IMR-90 (cell line): ENCODE measurements around the gene GJD2. TPM values are rescaled to one million over a fixed set of nuclear protein-coding genes. Genes with fewer than 3 reads are reported as not detected.

Experiments used
- ATAC-seq: fragments of 200-7000 bp; cut with Tn5 transposase; 2 replicates; pipeline ENCODE4 v1.9.1; 2020; ENCODE audit warnings: low read depth, mild to moderate bottlenecking, moderate library complexity
- BruUV-seq: library from RNA; stranded (reverse); fragments of 400-500 nt; replicated peaks from 2 replicates; lab custom pipeline; 2021; lab: Mats Ljungman, UMichigan
- CTCF ChIA-PET: fragments of 300-600 bp; formaldehyde crosslinking; extraction: SDS; loops from one replicate; lab custom pipeline; 2021; ENCODE audit warnings: antibody characterized with exemption; lab: Yijun Ruan, JAX
- POLR2A ChIA-PET: fragments of 300-600 bp; sonication (Branson Sonifier 250); formaldehyde crosslinking; loops from one replicate; lab custom pipeline; 2022; ENCODE audit warnings: antibody characterized with exemption; ENCODE audit not compliant: unreplicated experiment; lab: Charles Lee
- DNase-seq: peaks from one replicate; pipeline ENCODE4 v3.0.0; 2013
- H2AFZ ChIP-seq: replicated peaks from 2 replicates; pipeline ENCODE3; 2013; ENCODE audit warnings: low read length, mild to moderate bottlenecking; ENCODE audit not compliant: poor library complexity
- H2AK5ac ChIP-seq: 2 replicates; pipeline ENCODE4 v1.6.1; 2013; ENCODE audit warnings: low read depth, low read length, inconsistent platforms
- H2AK9ac ChIP-seq: replicated peaks from 2 replicates; pipeline ENCODE3; 2013; ENCODE audit warnings: mild to moderate bottlenecking, low read depth, low read length, moderate library complexity; ENCODE audit not compliant: poor library complexity
- H2BK120ac ChIP-seq: 2 replicates; pipeline ENCODE4 v1.6.1; 2013; ENCODE audit warnings: low read depth, low read length, inconsistent platforms
- H2BK15ac ChIP-seq: 3 replicates; pipeline ENCODE4 v1.6.1; 2013; ENCODE audit warnings: low read depth, low read length, inconsistent platforms
- H2BK20ac ChIP-seq: 2 replicates; pipeline ENCODE4 v1.6.1; 2013; ENCODE audit warnings: low read depth, mild to moderate bottlenecking, inconsistent platforms, low read length, moderate library complexity
- H2BK5ac ChIP-seq: 2 replicates; pipeline ENCODE4 v1.6.1; 2013; ENCODE audit warnings: mild to moderate bottlenecking, low read depth, low read length, inconsistent platforms; ENCODE audit not compliant: poor library complexity, severe bottlenecking
- H3K14ac ChIP-seq: replicated peaks from 2 replicates; pipeline ENCODE4 v1.6.1; 2013; ENCODE audit warnings: low read depth, low read length, inconsistent platforms
- H3K18ac ChIP-seq: 2 replicates; pipeline ENCODE4 v1.6.1; 2013; ENCODE audit warnings: low read depth, low read length, control low read depth
- H3K23ac ChIP-seq: 2 replicates; pipeline ENCODE4 v1.6.1; 2013; ENCODE audit warnings: low read depth, low read length, inconsistent platforms
- H3K27ac ChIP-seq: 2 replicates; pipeline ENCODE4 v1.5.1; 2013; ENCODE audit warnings: mild to moderate bottlenecking, control low read depth, low read length; ENCODE audit not compliant: insufficient read depth
- H3K27me3 ChIP-seq: 2 replicates; pipeline ENCODE4 v1.6.1; 2013; ENCODE audit warnings: low read length; ENCODE audit not compliant: control insufficient read depth, insufficient read depth
- H3K36me3 ChIP-seq: 2 replicates; pipeline ENCODE4 v1.6.1; 2013; ENCODE audit warnings: low read length, mixed read lengths; ENCODE audit not compliant: control insufficient read depth, insufficient read depth
- H3K4ac ChIP-seq: 2 replicates; pipeline ENCODE4 v1.6.1; 2013; ENCODE audit warnings: low read depth, low read length, inconsistent platforms
- H3K4me1 ChIP-seq: 2 replicates; pipeline ENCODE4 v1.6.1; 2013; ENCODE audit warnings: low read length, mixed read lengths; ENCODE audit not compliant: control insufficient read depth, insufficient read depth
- H3K4me2 ChIP-seq: 2 replicates; pipeline ENCODE4 v1.6.1; 2013; ENCODE audit warnings: low read depth, mild to moderate bottlenecking, control low read depth, low read length, moderate library complexity
- H3K4me3 ChIP-seq: 2 replicates; pipeline ENCODE4 v1.5.1; 2013; ENCODE audit warnings: low read depth, mild to moderate bottlenecking, control low read depth, low read length, moderate library complexity; ENCODE audit not compliant: insufficient read depth
- H3K56ac ChIP-seq: 2 replicates; pipeline ENCODE4 v1.6.1; 2013; ENCODE audit warnings: low read length, inconsistent platforms; ENCODE audit not compliant: insufficient read depth; ENCODE audit errors: extremely low read depth
- H3K79me1 ChIP-seq, 2 experiments: 2 replicates each; pipeline ENCODE4 v1.6.1; 2013; ENCODE audit warnings: low read length in 2 of 2, inconsistent platforms in 1 of 2, low read depth in 1 of 2
- H3K9ac ChIP-seq: 2 replicates; pipeline ENCODE4 v1.6.1; 2013; ENCODE audit warnings: low read depth, low read length, control low read depth
- H3K9me1 ChIP-seq: 2 replicates; pipeline ENCODE4 v1.6.1; 2013; ENCODE audit warnings: low read length, inconsistent platforms; ENCODE audit not compliant: insufficient read depth
- H3K9me3 ChIP-seq: 2 replicates; pipeline ENCODE4 v1.6.1; 2013; ENCODE audit warnings: low read length; ENCODE audit not compliant: control insufficient read depth, insufficient read depth
- H4K20me1 ChIP-seq: 2 replicates; pipeline ENCODE4 v1.6.1; 2013; ENCODE audit warnings: low read length, inconsistent platforms; ENCODE audit not compliant: insufficient read depth
- H4K5ac ChIP-seq: 2 replicates; pipeline ENCODE4 v1.6.1; 2013; ENCODE audit warnings: mild to moderate bottlenecking, low read depth, low read length, control low read depth
- H4K8ac ChIP-seq, 2 experiments: 2 replicates each; pipeline ENCODE4 v1.6.1; 2013; ENCODE audit warnings: low read depth in 2 of 2, low read length in 2 of 2, control low read depth in 1 of 2, inconsistent platforms in 1 of 2
- H4K91ac ChIP-seq: 2 replicates; pipeline ENCODE4 v1.6.1; 2013; ENCODE audit warnings: low read depth, low read length, inconsistent platforms; ENCODE audit not compliant: insufficient read depth
- BHLHE40 ChIP-seq: fragments of 150-350 bp; IDR thresholded peaks from 2 replicates; pipeline ENCODE4 v1.6.1; 2016; ENCODE audit warnings: mild to moderate bottlenecking, low read depth, low read length
- CHD1 ChIP-seq: IDR thresholded peaks from 2 replicates; pipeline ENCODE4 v1.6.1; 2012; ENCODE audit warnings: low read depth, low read length, improper control_type of control experiment
- MAFK ChIP-seq: IDR thresholded peaks from 2 replicates; pipeline ENCODE4 v1.6.1; 2012; ENCODE audit warnings: low read depth, low read length, improper control_type of control experiment
- MAZ ChIP-seq: IDR thresholded peaks from 2 replicates; pipeline ENCODE4 v1.6.1; 2012; ENCODE audit warnings: low read depth, mild to moderate bottlenecking, low read length, improper control_type of control experiment, moderate library complexity, borderline replicate concordance
- MXI1 ChIP-seq: IDR thresholded peaks from 2 replicates; pipeline ENCODE4 v1.6.1; 2012; ENCODE audit warnings: low read depth, mild to moderate bottlenecking, low read length, moderate library complexity, borderline replicate concordance
- RAD21 ChIP-seq: IDR thresholded peaks from 2 replicates; pipeline ENCODE4 v1.6.1; 2012; ENCODE audit warnings: low read length, improper control_type of control experiment
- RCOR1 ChIP-seq: IDR thresholded peaks from 2 replicates; pipeline ENCODE4 v1.6.1; 2012; ENCODE audit warnings: mild to moderate bottlenecking, low read length, improper control_type of control experiment; ENCODE audit not compliant: insufficient replicate concordance
- RFX5 ChIP-seq: IDR thresholded peaks from 2 replicates; pipeline ENCODE4 v1.8.0; 2012; ENCODE audit warnings: low read depth, mild to moderate bottlenecking, low read length, moderate library complexity
- SMC3 ChIP-seq: fragments of 150-350 bp; IDR thresholded peaks from 2 replicates; pipeline ENCODE4 v1.6.1; 2016; ENCODE audit warnings: low read depth, mild to moderate bottlenecking, antibody characterized with exemption, low read length, moderate library complexity
- WGBS, 2 experiments: methylation state at CpG; one replicate each; pipeline versions ENCODE4 v1.1.5 to v1.1.7; 2013; ENCODE audit warnings: missing lambda C conversion rate in 2 of 2; ENCODE audit not compliant: insufficient read length in 1 of 2; ENCODE audit errors: extremely low coverage in 2 of 2; 5-methylcytosine and 5-hydroxymethylcytosine counted together
- dilution Hi-C: fragments of 300-500 bp; cut with HindIII; formaldehyde crosslinking; loops from one replicate; pipeline ENCODE4 v1.14.3; 2018; ENCODE audit warnings: low sequenced_read_pairs; ENCODE audit not compliant: unreplicated experiment
- in situ Hi-C: fragments of 300-500 bp; cut with MboI; formaldehyde crosslinking; loops from 3 replicates; pipeline ENCODE4 v1.14.3; 2019; ENCODE audit warnings: low sequenced_read_pairs, inconsistent platforms, mixed read lengths
- intact Hi-C: fragments of 100-400 bp; cut with micrococcal nuclease; formaldehyde crosslinking; loops from 2 replicates; pipeline ENCODE4 v1.10.0; 2022
- polyA plus RNA-seq, 3 experiments: library from polyadenylated mRNA; depleted of rRNA; stranded (reverse); fragments of >200 nt; gene quantifications; 2 replicates each; pipeline ENCODE4 v1.2.3, GENCODE V29; 2012; ENCODE audit warnings: low replicate concordance in 1 of 3
- total RNA-seq: library from RNA; depleted of rRNA; stranded (reverse); fragments of >200 nt; gene quantifications from 2 replicates; pipeline ENCODE4 v1.2.3, GENCODE V29; 2012
- TF ChIP-seq, protein P1 (sequence below): conservative IDR thresholded peaks from 2 replicates; pipeline ENCODE4 v1.5.1; 2012; ENCODE audit warnings: mild to moderate bottlenecking, low read depth, low read length, improper control_type of control experiment
- TF ChIP-seq, protein P2 (sequence below): fragments of 150-350 bp; IDR thresholded peaks from 2 replicates; pipeline ENCODE4 v1.6.1; 2017; ENCODE audit warnings: mild to moderate bottlenecking, antibody characterized with exemption, low read length, low read depth

Gene GJD2
- total and polyA plus RNA-seq, 2 of the 4 experiments (the other 2 are of a cell fraction) = not detected

DNA sequence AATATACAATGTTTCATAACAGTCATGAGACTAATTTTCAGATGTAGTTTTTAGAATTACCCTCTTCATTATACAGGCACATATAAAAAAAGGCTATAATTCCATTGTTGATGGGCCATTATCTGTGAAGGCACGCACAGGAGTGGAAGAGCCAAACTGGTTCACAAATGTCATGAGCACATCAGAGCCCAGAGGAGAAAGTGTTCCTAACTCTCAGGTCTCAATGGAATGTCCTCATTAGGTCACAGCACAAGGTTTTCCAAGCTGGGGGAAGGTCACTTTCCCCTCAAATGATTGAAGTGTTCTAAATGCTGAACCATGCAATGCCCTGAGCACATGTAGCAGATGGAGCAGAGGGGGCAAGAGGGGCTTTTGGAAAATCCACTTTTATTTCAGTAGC, 41.2 kb downstream of the GJD2 start:
- no peak overlapping the region for H3K4me3 ChIP-seq
- ATAC-seq = no peak
- H4K5ac ChIP-seq = no peak overlapping the region
- no peak overlapping the region for H3K14ac ChIP-seq
- no peaks in the 10 kb centered on the region for H3K79me1 ChIP-seq
- no peak overlapping the region for H3K4ac ChIP-seq
- no peak overlapping the region for H2BK20ac ChIP-seq
- H3K4me1 ChIP-seq = peaks cover 11% of the 10 kb centered on the region
- no TSS peak for BruUV-seq
- no peak overlapping the region for H2BK15ac ChIP-seq
- no peak overlapping the region for H3K9ac ChIP-seq
- H3K27ac ChIP-seq = no peak overlapping the region
- no peak overlapping the region for H4K8ac ChIP-seq
- H3K4me2 ChIP-seq = no peak overlapping the region
- no peaks in the 10 kb centered on the region for H3K36me3 ChIP-seq
- WGBS, 2 experiments = 100% methylated on average over 1 of the region's 1 CpG; no CpG with 5 or more reads in 1 of the 2 experiments
- no peak overlapping the region for H2BK120ac ChIP-seq
- ChIA-PET POLR2A (no interaction called here), CTCF (interaction anchor here (1.2 kb wide), 1 partner anchor 207 kb away, joined by 3 read pairs; no protein-coding TSS in a partner anchor)
- no peak for DNase-seq
- H4K91ac ChIP-seq = no peak overlapping the region
- intact Hi-C loops (loop anchor here (5.0 kb wide), 1 partner anchor 84 kb away; the partner anchor contains the start of gene ACTC1), dilution Hi-C loops (no loop called here), in situ Hi-C loops (no loop called here)
- peaks cover 3% of the 10 kb centered on the region; the same call in 1 of the 2 replicates for H3K9me1 ChIP-seq
- no peak overlapping the region for H2AK9ac ChIP-seq
- H2AK5ac ChIP-seq = no peak overlapping the region
- TF ChIP-seq BHLHE40 (no peak), SMC3 (no peak), CHD1 (no peak), RAD21 (no peak), RFX5 (no peak), RCOR1 (no peak), MAZ (no peak), MAFK (no peak), MXI1 (no peak)
- TF ChIP-seq, protein P1, sequence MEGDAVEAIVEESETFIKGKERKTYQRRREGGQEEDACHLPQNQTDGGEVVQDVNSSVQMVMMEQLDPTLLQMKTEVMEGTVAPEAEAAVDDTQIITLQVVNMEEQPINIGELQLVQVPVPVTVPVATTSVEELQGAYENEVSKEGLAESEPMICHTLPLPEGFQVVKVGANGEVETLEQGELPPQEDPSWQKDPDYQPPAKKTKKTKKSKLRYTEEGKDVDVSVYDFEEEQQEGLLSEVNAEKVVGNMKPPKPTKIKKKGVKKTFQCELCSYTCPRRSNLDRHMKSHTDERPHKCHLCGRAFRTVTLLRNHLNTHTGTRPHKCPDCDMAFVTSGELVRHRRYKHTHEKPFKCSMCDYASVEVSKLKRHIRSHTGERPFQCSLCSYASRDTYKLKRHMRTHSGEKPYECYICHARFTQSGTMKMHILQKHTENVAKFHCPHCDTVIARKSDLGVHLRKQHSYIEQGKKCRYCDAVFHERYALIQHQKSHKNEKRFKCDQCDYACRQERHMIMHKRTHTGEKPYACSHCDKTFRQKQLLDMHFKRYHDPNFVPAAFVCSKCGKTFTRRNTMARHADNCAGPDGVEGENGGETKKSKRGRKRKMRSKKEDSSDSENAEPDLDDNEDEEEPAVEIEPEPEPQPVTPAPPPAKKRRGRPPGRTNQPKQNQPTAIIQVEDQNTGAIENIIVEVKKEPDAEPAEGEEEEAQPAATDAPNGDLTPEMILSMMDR = no peak
- TF ChIP-seq, protein P2, sequence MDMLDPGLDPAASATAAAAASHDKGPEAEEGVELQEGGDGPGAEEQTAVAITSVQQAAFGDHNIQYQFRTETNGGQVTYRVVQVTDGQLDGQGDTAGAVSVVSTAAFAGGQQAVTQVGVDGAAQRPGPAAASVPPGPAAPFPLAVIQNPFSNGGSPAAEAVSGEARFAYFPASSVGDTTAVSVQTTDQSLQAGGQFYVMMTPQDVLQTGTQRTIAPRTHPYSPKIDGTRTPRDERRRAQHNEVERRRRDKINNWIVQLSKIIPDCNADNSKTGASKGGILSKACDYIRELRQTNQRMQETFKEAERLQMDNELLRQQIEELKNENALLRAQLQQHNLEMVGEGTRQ = no peak
- H2AFZ ChIP-seq = no peak overlapping the region
- no peak overlapping the region for H3K56ac ChIP-seq
- H4K20me1 ChIP-seq = no peaks in the 10 kb centered on the region
- no peak overlapping the region for H3K23ac ChIP-seq
- no peak overlapping the region for H2BK5ac ChIP-seq
- no peaks in the 10 kb centered on the region for H3K9me3 ChIP-seq
- H3K18ac ChIP-seq = no peak overlapping the region
- H3K27me3 ChIP-seq = 0 out of 2 replicates have a peak, but pooled peaks cover 2% of the 10 kb centered on the region
